ENCODE data around the gene IL18BP.

IL18BP gene

DNA sequence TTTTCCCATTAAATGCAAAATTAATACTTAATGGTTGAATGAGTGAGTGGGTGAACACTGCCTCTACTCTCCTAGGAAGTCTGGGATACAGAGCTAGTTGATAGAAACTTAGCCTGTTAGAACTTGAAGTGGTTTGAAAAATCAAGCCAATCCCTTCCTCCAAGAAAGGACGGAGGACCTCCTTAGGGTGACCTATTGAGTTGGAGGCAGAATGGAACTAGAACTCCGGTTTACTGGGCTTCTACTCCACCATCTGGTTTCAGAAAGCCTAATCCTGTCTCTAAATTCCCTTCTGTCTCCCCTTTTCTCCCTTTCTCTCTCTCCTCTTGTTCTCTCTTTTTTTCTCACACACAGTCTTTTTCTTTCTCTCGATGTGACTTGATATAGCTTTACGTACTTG lies 19.6 kb upstream of the IL18BP start:
- Histone ChIP-seq H3K4me3 (ENCODE audit: low read depth in 1 of 2, low read length in 2 of 2) (no peak overlapping the region), H3K36me3 (ENCODE audit: insufficient read depth, low read length) (peaks cover 9% of the 10 kb centered on the region), H3K4me1 (ENCODE audit: insufficient read depth, low read length) (no peaks in the 10 kb centered on the region), H3K9ac (ENCODE audit: low read length) (no peak overlapping the region), H3K27ac (ENCODE audit: low read depth, low read length) (no peak overlapping the region), H3K9me3 (ENCODE audit: low read length) (no peaks in the 10 kb centered on the region), H3K27me3 (ENCODE audit: control insufficient read depth in 1 of 2, insufficient read depth in 2 of 2, low read length in 2 of 2) (no peaks in the 10 kb centered on the region)

DNA sequence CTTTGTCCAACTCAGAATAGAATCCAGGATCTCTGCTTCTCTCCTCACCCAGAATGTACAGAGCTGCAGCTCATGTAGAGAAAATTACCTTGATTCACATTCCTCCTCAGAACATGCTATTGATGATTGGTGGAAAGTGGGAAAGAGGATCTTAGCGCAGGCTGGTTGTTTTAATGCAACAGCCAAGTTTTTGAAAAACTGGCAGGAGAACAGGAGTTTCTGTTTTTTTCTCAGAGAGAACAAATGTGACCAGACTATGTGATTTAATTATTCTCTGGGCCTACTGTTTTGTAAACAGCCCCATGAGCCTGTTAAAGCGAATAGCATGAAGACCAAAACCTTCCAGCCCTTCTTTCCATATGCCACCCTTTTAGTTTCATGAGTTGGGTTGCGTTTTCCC lies 19.1 kb upstream of the IL18BP start:
- H3K27ac ChIP-seq (ENCODE audit: low read depth, low read length): no peak overlapping the region
- H3K9ac ChIP-seq (ENCODE audit: low read length): no peak overlapping the region
- H3K36me3 ChIP-seq (ENCODE audit: insufficient read depth, low read length): peaks cover 9% of the 10 kb centered on the region
- no peaks in the 10 kb centered on the region for H3K9me3 ChIP-seq (ENCODE audit: low read length)
- H3K27me3 ChIP-seq (ENCODE audit: control insufficient read depth in 1 of 2, insufficient read depth in 2 of 2, low read length in 2 of 2): no peaks in the 10 kb centered on the region
- no peak overlapping the region for H3K4me3 ChIP-seq (ENCODE audit: low read depth in 1 of 2, low read length in 2 of 2)
- H3K4me1 ChIP-seq (ENCODE audit: insufficient read depth, low read length): no peaks in the 10 kb centered on the region

DNA sequence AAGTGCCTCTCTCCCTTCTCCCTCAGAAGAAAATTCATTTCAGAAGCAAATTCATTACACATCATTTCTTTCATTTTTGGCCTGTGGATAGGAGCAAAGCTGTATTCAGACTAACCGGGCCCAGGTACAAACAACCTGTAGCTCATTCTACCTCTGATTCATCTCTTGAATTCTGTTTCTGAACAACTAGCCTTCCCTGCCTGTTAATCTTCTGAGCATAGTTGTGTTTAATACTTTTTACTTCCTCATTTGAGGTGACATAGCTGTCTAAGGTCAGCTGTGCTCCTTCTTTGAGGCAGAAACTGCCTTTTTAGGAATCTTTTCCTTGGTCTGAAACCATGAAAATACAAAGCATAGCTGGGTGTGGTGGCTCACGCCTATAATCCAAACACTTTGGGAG lies 12.6 kb upstream of the IL18BP start:
- no peak overlapping the region for H3K4me3 ChIP-seq (ENCODE audit: low read depth in 1 of 2, low read length in 2 of 2)
- H3K9me3 ChIP-seq (ENCODE audit: low read length): no peaks in the 10 kb centered on the region
- no peaks in the 10 kb centered on the region for H3K27me3 ChIP-seq (ENCODE audit: control insufficient read depth in 1 of 2, insufficient read depth in 2 of 2, low read length in 2 of 2)
- no peak overlapping the region for H3K27ac ChIP-seq (ENCODE audit: low read depth, low read length)
- no peak overlapping the region for H3K9ac ChIP-seq (ENCODE audit: low read length)
- peaks cover 17% of the 10 kb centered on the region for H3K36me3 ChIP-seq (ENCODE audit: insufficient read depth, low read length)
- H3K4me1 ChIP-seq (ENCODE audit: insufficient read depth, low read length): peaks cover 19% of the 10 kb centered on the region

DNA sequence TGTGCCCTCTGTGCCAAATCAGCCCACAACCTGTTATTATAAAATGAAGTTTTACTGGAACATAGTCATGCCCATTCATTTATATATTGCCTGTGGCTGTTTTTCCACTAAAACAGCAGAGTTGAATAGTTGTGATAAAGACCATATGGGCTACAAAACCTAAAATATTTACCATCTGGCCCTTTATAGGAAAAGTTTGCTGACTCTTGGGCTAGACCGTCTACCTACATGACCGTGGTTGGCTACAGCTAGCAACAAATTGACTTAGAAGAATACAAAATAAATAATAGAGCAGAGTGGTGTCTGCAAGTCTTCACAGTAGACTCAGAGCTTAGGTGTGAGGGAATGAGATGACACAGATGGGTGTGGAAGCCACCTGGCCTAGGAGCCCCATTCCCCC lies 11.2 kb upstream of the IL18BP start:
- peaks cover 19% of the 10 kb centered on the region for H3K4me1 ChIP-seq (ENCODE audit: insufficient read depth, low read length)
- peaks cover 17% of the 10 kb centered on the region for H3K36me3 ChIP-seq (ENCODE audit: insufficient read depth, low read length)
- no peak overlapping the region for H3K4me3 ChIP-seq (ENCODE audit: low read depth in 1 of 2, low read length in 2 of 2)
- H3K27ac ChIP-seq (ENCODE audit: low read depth, low read length): peak overlapping the region; percentile 71
- no peaks in the 10 kb centered on the region for H3K9me3 ChIP-seq (ENCODE audit: low read length)
- H3K9ac ChIP-seq (ENCODE audit: low read length): no peak overlapping the region
- H3K27me3 ChIP-seq (ENCODE audit: control insufficient read depth in 1 of 2, insufficient read depth in 2 of 2, low read length in 2 of 2): no peaks in the 10 kb centered on the region

DNA sequence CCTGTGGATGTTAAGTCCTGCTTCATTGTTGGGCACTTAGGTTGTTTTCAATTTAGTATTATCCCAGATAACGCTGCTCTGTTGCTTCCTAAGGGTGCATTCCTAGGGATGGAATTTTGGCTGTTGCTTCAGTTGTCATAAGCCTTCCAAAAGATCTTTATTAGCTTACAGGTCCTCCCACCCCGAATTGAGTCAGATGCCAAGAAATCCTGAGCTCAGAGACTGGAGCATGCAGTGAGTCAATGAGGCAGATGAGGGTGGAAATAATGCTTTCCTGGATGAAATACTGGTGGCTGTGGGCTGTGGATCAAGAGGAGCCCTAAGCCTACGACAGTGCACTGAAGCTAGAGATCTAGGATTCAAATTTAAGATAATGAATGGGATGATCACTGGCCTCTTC lies 10.7 kb upstream of the IL18BP start:
- Histone ChIP-seq H3K9ac (ENCODE audit: low read length) (no peak overlapping the region), H3K36me3 (ENCODE audit: insufficient read depth, low read length) (peaks cover 13% of the 10 kb centered on the region), H3K4me1 (ENCODE audit: insufficient read depth, low read length) (peaks cover 19% of the 10 kb centered on the region), H3K27ac (ENCODE audit: low read depth, low read length) (peak overlapping the region; percentile 38), H3K27me3 (ENCODE audit: control insufficient read depth in 1 of 2, insufficient read depth in 2 of 2, low read length in 2 of 2) (no peaks in the 10 kb centered on the region), H3K4me3 (ENCODE audit: low read depth in 1 of 2, low read length in 2 of 2) (no peak overlapping the region), H3K9me3 (ENCODE audit: low read length) (no peaks in the 10 kb centered on the region)

DNA sequence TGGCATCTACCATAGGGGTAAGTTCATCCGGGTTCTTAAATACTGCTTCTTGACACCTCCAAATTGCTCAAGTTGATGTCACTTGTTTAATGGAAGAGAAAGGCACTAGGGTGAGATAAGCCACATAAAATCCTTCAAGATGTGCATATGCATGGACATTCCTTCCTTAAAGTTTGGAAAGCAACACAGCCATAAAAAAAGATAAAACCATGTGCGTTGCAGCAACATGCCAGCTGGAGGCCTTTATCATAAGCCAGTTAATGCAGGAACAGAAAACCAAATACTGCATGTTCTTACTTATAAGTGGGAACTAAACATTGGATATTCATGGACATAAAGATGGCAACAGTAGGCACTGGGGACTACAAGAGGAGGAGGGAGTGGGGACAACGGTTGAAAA lies 8.0 kb upstream of the IL18BP start:
- H3K27me3 ChIP-seq (ENCODE audit: control insufficient read depth in 1 of 2, insufficient read depth in 2 of 2, low read length in 2 of 2): no peaks in the 10 kb centered on the region
- no peak overlapping the region for H3K27ac ChIP-seq (ENCODE audit: low read depth, low read length)
- no peak overlapping the region for H3K9ac ChIP-seq (ENCODE audit: low read length)
- H3K4me3 ChIP-seq (ENCODE audit: low read depth in 1 of 2, low read length in 2 of 2): no peak overlapping the region
- no peaks in the 10 kb centered on the region for H3K9me3 ChIP-seq (ENCODE audit: low read length)
- H3K4me1 ChIP-seq (ENCODE audit: insufficient read depth, low read length): peaks cover 19% of the 10 kb centered on the region
- H3K36me3 ChIP-seq (ENCODE audit: insufficient read depth, low read length): peaks cover 15% of the 10 kb centered on the region

DNA sequence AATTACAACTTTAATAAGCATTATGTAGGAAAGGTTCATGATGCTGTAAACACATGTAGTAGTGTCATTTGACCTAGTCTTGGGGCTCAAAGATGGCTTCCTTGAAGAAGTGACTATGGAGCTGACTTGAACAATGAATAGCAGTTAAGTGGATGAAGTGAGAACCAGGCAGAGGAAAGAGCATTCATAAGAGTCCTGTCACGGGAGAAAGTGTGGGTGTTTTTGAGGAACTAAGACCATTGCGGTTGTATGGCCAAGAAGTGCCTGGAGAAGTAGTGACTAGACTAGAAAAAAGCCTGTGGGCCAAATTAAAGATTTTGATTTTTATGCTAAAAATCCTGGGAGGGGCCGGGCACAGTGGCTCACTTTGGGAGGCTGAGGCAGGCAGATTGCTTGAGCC lies 7.2 kb upstream of the IL18BP start:
- no peaks in the 10 kb centered on the region for H3K9me3 ChIP-seq (ENCODE audit: low read length)
- no peaks in the 10 kb centered on the region for H3K27me3 ChIP-seq (ENCODE audit: control insufficient read depth in 1 of 2, insufficient read depth in 2 of 2, low read length in 2 of 2)
- H3K27ac ChIP-seq (ENCODE audit: low read depth, low read length): no peak overlapping the region
- no peak overlapping the region for H3K9ac ChIP-seq (ENCODE audit: low read length)
- no peak overlapping the region for H3K4me3 ChIP-seq (ENCODE audit: low read depth in 1 of 2, low read length in 2 of 2)
- peaks cover 15% of the 10 kb centered on the region for H3K36me3 ChIP-seq (ENCODE audit: insufficient read depth, low read length)
- H3K4me1 ChIP-seq (ENCODE audit: insufficient read depth, low read length): peaks cover 19% of the 10 kb centered on the region

DNA sequence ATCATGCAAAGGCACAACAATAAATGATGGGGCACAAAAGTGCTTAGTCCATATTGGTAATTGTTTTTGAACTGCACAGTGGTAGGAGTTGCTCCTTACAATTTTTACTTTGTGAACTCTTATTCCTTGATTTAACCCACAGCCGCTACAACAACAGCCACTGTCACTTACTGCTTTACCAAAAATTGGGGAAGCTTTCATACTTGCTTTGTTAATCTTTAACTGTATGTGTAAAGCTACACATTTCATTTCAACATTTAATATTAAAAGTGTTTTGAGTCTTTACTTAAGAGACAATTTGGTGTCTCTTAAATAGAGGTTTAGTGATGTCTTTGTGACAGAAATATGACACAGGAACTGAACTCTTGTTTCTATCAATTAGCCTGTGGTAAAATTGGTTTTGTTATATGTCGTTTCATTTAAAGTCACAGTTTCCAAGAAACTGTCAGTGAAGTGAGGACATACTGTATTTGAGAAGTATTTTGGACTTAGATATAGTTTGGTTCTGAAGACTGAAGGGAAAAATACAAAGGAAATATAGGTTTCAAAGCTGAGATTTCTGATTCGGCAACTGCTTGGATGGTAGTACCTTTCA lies 6.5 kb upstream of the IL18BP start:
- Histone ChIP-seq H3K27me3 (ENCODE audit: control insufficient read depth in 1 of 2, insufficient read depth in 2 of 2, low read length in 2 of 2) (no peaks in the 10 kb centered on the region), H3K9ac (ENCODE audit: low read length) (no peak overlapping the region), H3K27ac (ENCODE audit: low read depth, low read length) (no peak overlapping the region), H3K4me1 (ENCODE audit: insufficient read depth, low read length) (peaks cover 13% of the 10 kb centered on the region), H3K36me3 (ENCODE audit: insufficient read depth, low read length) (peaks cover 15% of the 10 kb centered on the region), H3K4me3 (ENCODE audit: low read depth in 1 of 2, low read length in 2 of 2) (no peak overlapping the region), H3K9me3 (ENCODE audit: low read length) (no peaks in the 10 kb centered on the region)

DNA sequence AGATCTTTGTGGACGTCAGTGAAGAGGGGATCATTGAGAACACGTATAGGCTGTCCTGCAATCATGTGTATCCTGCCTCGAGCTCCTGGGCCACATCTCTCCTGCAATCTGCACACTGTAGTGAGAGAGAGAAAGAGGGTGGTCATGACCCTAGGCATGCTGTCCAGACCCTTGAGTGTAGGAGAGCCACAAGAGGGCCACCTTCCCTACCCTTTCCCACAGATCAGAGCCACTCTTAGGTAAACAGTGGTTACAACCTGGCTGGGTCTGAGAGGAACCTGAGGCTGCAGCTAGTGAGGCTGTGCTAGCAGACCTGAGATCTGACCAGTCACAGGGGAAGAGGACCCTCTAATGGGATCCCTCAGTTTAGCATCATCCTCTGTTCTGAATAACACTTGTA lies 3.9 kb upstream of the IL18BP start:
- Histone ChIP-seq H3K9ac (ENCODE audit: low read length) (no peak overlapping the region), H3K27me3 (ENCODE audit: control insufficient read depth in 1 of 2, insufficient read depth in 2 of 2, low read length in 2 of 2) (no peaks in the 10 kb centered on the region), H3K4me1 (ENCODE audit: insufficient read depth, low read length) (peaks cover 10% of the 10 kb centered on the region), H3K36me3 (ENCODE audit: insufficient read depth, low read length) (peaks cover 15% of the 10 kb centered on the region), H3K9me3 (ENCODE audit: low read length) (no peaks in the 10 kb centered on the region), H3K27ac (ENCODE audit: low read depth, low read length) (no peak overlapping the region), H3K4me3 (ENCODE audit: low read depth in 1 of 2, low read length in 2 of 2) (no peak overlapping the region)

DNA sequence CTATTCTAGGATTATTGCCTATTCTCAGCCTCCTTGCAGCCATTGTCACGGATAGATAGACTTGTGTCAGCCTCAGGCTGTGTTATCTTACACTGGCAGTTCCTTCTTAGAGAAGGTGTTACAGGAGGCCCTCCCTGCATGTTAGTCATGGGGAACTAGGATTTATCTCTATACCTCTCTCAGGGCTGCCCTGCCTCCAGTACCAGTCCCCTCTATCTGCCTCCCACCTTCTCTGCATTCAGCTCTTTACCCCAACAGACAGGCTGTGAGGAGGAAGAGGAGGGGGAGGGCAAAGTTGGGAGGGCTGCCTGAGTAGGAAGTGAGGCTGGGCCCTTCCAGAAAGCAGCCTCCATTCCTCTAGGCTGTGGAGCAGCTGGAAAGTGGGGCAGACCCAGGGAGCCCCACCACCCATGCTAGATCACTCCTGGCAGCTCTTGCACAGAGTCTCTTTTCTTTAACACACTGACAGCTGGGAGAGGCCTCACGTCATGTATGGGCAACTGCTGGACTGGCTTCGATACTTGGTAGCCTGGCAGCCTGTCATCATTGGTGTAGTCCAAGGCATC lies 2.9 kb upstream of the IL18BP start:
- no peak overlapping the region for H3K27ac ChIP-seq (ENCODE audit: low read depth, low read length)

DNA sequence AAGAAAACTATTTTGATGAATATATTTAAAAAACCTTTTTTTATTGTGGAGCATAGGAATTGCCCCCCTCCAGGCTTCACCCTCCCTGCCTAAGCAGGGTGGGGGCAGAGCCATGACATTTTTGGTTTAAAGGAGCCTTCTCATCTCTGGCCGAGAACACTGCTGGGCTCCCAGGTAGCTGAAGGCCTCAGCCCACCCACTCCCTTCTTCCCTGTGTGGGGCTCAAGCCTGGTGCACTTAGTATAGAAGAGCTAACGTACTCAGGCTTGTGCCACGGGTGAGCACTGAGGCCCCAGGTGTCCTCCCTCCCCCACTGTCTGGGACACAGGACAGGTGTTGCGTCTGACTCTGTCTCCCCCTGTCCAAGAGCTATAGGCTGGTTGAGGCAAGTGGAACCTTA lies 2.2 kb upstream of the IL18BP start:
- Histone ChIP-seq H3K27ac (ENCODE audit: low read depth, low read length) (no peak overlapping the region), H3K27me3 (ENCODE audit: control insufficient read depth in 1 of 2, insufficient read depth in 2 of 2, low read length in 2 of 2) (no peaks in the 10 kb centered on the region), H3K4me3 (ENCODE audit: low read depth in 1 of 2, low read length in 2 of 2) (no peak overlapping the region), H3K4me1 (ENCODE audit: insufficient read depth, low read length) (peaks cover 25% of the 10 kb centered on the region), H3K36me3 (ENCODE audit: insufficient read depth, low read length) (peaks cover 7% of the 10 kb centered on the region), H3K9ac (ENCODE audit: low read length) (no peak overlapping the region), H3K9me3 (ENCODE audit: low read length) (no peaks in the 10 kb centered on the region)

More for the DNA sequence above, 2.9 kb upstream of the IL18BP start:
- H3K27me3 ChIP-seq (ENCODE audit: control insufficient read depth in 1 of 2, insufficient read depth in 2 of 2, low read length in 2 of 2): no peaks in the 10 kb centered on the region
- H3K36me3 ChIP-seq (ENCODE audit: insufficient read depth, low read length): peaks cover 8% of the 10 kb centered on the region
- H3K4me3 ChIP-seq (ENCODE audit: low read depth in 1 of 2, low read length in 2 of 2): no peak overlapping the region
- H3K9ac ChIP-seq (ENCODE audit: low read length): no peak overlapping the region
- H3K4me1 ChIP-seq (ENCODE audit: insufficient read depth, low read length): peaks cover 20% of the 10 kb centered on the region
- H3K9me3 ChIP-seq (ENCODE audit: low read length): no peaks in the 10 kb centered on the region

DNA sequence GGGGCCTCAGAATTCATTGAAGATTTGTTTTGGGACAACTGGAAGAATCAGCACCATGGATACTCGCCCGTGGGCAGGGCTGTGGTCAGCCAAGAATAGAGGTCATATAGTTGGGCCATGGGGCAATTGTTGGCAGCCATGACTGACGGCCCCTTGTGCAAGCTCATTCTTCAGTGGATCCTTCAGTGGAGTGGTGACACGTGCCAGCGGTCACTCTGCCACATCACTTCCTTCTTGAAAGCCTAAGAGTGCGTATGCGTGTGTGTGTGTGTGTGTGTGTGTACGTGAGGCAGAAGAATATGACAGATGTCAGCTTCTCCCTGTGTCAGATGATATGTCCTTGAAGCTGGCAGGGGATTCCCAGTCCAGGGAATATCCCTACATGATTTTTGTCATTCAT lies 1.8 kb upstream of the IL18BP start:
- H3K4me1 ChIP-seq (ENCODE audit: insufficient read depth, low read length): peaks cover 30% of the 10 kb centered on the region
- no peak overlapping the region for H3K4me3 ChIP-seq (ENCODE audit: low read depth in 1 of 2, low read length in 2 of 2)
- no peaks in the 10 kb centered on the region for H3K27me3 ChIP-seq (ENCODE audit: control insufficient read depth in 1 of 2, insufficient read depth in 2 of 2, low read length in 2 of 2)
- no peaks in the 10 kb centered on the region for H3K9me3 ChIP-seq (ENCODE audit: low read length)
- H3K27ac ChIP-seq (ENCODE audit: low read depth, low read length): no peak overlapping the region
- H3K36me3 ChIP-seq (ENCODE audit: insufficient read depth, low read length): peaks cover 10% of the 10 kb centered on the region
- no peak overlapping the region for H3K9ac ChIP-seq (ENCODE audit: low read length)
